Effector memory CD4-positive, alpha-beta T cell (primary cell): ENCODE measurements around the gene CYB561D2.

Experiments
- DNase-seq, 3 donors: peaks; one replicate each; pipeline ENCODE4 v3.0.0-alpha.2; 2020
- H3K27ac ChIP-seq: 2 replicates; pipeline ENCODE4 v1.7.0; 2013; ENCODE audit warnings: mild to moderate bottlenecking, low read length, moderate library complexity; ENCODE audit not compliant: insufficient read depth, poor library complexity, severe bottlenecking
- H3K27me3 ChIP-seq: replicated peaks from 2 replicates; pipeline ENCODE4 v1.7.0; 2013; ENCODE audit warnings: mild to moderate bottlenecking, low read length; ENCODE audit not compliant: insufficient read depth, control insufficient read depth, poor library complexity, severe bottlenecking
- H3K36me3 ChIP-seq: 2 replicates; pipeline ENCODE4 v1.7.0; 2013; ENCODE audit warnings: mild to moderate bottlenecking, low read length, moderate library complexity; ENCODE audit not compliant: control insufficient read depth, insufficient read depth
- H3K4me1 ChIP-seq: 2 replicates; pipeline ENCODE4 v1.7.0; 2013; ENCODE audit warnings: low read length, mild to moderate bottlenecking; ENCODE audit not compliant: control insufficient read depth, insufficient read depth, poor library complexity, severe bottlenecking
- H3K4me3 ChIP-seq: 2 replicates; pipeline ENCODE4 v1.7.0; 2013; ENCODE audit warnings: low read length, low read depth, mild to moderate bottlenecking; ENCODE audit not compliant: insufficient read depth, poor library complexity, severe bottlenecking
- H3K9me3 ChIP-seq: 2 replicates; pipeline ENCODE4 v1.7.0; 2013; ENCODE audit warnings: mild to moderate bottlenecking, low read length, moderate library complexity; ENCODE audit not compliant: control insufficient read depth

The CYB561D2 gene

GRCh38 chr3:50390508-50391224, 40.0 kb downstream of the CYB561D2 start:
- no peaks in the 10 kb centered on the region for H3K27me3 ChIP-seq

GRCh38 chr3:50392101-50392715, 41.5 kb downstream of the CYB561D2 start:
- H3K27me3 ChIP-seq = no peaks in the 10 kb centered on the region
- no peak for DNase-seq
- no peak overlapping the region for H3K4me3 ChIP-seq
- no peaks in the 10 kb centered on the region for H3K36me3 ChIP-seq
- no peak overlapping the region for H3K27ac ChIP-seq
- H3K4me1 ChIP-seq = no peaks in the 10 kb centered on the region
- H3K9me3 ChIP-seq = no peaks in the 10 kb centered on the region

More at GRCh38 chr3:50390508-50391224, 40.0 kb downstream of the CYB561D2 start:
- DNase-seq = no peak
- H3K9me3 ChIP-seq = no peaks in the 10 kb centered on the region
- H3K4me3 ChIP-seq = no peak overlapping the region
- no peaks in the 10 kb centered on the region for H3K4me1 ChIP-seq
- no peak overlapping the region for H3K27ac ChIP-seq
- no peaks in the 10 kb centered on the region for H3K36me3 ChIP-seq

- no peaks in the 10 kb centered on the region for H3K27me3 ChIP-seq
- H3K36me3 ChIP-seq = no peaks in the 10 kb centered on the region
- no peak for DNase-seq
- H3K9me3 ChIP-seq = no peaks in the 10 kb centered on the region
- no peak overlapping the region for H3K4me3 ChIP-seq
- H3K4me1 ChIP-seq = no peaks in the 10 kb centered on the region
- H3K27ac ChIP-seq = no peak overlapping the region
Observed at GRCh38 chr3:50393061-50393460, 42.4 kb downstream of the CYB561D2 start.

GRCh38 chr3:50395070-50395860, 44.6 kb downstream of the CYB561D2 start:
- Histone ChIP-seq H3K9me3 (no peaks in the 10 kb centered on the region), H3K27me3 (no peaks in the 10 kb centered on the region), H3K36me3 (no peaks in the 10 kb centered on the region), H3K4me3 (no peak overlapping the region), H3K27ac (no peak overlapping the region), H3K4me1 (no peaks in the 10 kb centered on the region)
- DNase-seq = no peak

- H3K27me3 ChIP-seq = no peaks in the 10 kb centered on the region
Observed at GRCh38 chr3:50396502-50396901, 45.8 kb downstream of the CYB561D2 start.

GRCh38 chr3:50401978-50402595, 51.4 kb downstream of the CYB561D2 start:
- Histone ChIP-seq H3K36me3 (no peaks in the 10 kb centered on the region), H3K9me3 (no peaks in the 10 kb centered on the region), H3K27me3 (no peaks in the 10 kb centered on the region), H3K27ac (no peak overlapping the region), H3K4me3 (no peak overlapping the region), H3K4me1 (no peaks in the 10 kb centered on the region)
- no peak for DNase-seq

More at GRCh38 chr3:50396502-50396901, 45.8 kb downstream of the CYB561D2 start:
- H3K4me1 ChIP-seq = no peaks in the 10 kb centered on the region
- no peak overlapping the region for H3K4me3 ChIP-seq
- H3K9me3 ChIP-seq = no peaks in the 10 kb centered on the region
- no peaks in the 10 kb centered on the region for H3K36me3 ChIP-seq
- DNase-seq = no peak
- H3K27ac ChIP-seq = no peak overlapping the region
